GM19452 (cell line): ENCODE results near the gene TMEM223.
"Not testable (repeated sequence)": the region's sequence is repeated elsewhere in the genome, so short reads cannot be mapped to it uniquely, and the experiment has no call there.

Experiments
- ATAC-seq: cut with Tn5 transposase; IDR thresholded peaks from one replicate; pipeline ENCODE4 v1.9.1; 2021; ENCODE audit not compliant: unreplicated experiment

TMEM223 gene

GRCh38 chr11:62791501-62792201 lies at the start of gene TMEM223:
Gene TMEM223 (minus strand): TSS chr11:62792006. CDS start chr11:62791994, 12 bp downstream.
- ATAC-seq = peak; percentile 69

- peak; percentile 4 for ATAC-seq
Observed at GRCh38 chr11:62840721-62841360, 49.0 kb upstream of the TMEM223 start.

- peak; percentile 37 for ATAC-seq
Observed at GRCh38 chr11:62839050-62839945, 47.5 kb upstream of the TMEM223 start, which contains the start of gene WDR74. Gene WDR74 (minus strand): TSS chr11:62839590. CDS start chr11:62839570, 20 bp downstream.

GRCh38 chr11:62835336-62835735 lies 43.5 kb upstream of the TMEM223 start:
- no peak for ATAC-seq

- ATAC-seq = no peak
Observed at GRCh38 chr11:62832336-62833234, 40.8 kb upstream of the TMEM223 start, which contains the start of gene TEX54. Gene TEX54 (minus strand): TSS chr11:62832841.

- ATAC-seq = peak; percentile 85
Observed at GRCh38 chr11:62831520-62832335, 39.9 kb upstream of the TMEM223 start, which contains the start of gene STX5. Gene STX5 (minus strand): TSS chr11:62832051. CDS start chr11:62831243, 808 bp downstream.

- ATAC-seq = peak; percentile 5
Observed at GRCh38 chr11:62830904-62831519, 39.2 kb upstream of the TMEM223 start.

- ATAC-seq = not testable (repeated sequence)
Observed at GRCh38 chr11:62828130-62828529, 36.3 kb upstream of the TMEM223 start.

- ATAC-seq = no peak
Observed at GRCh38 chr11:62823677-62824076, 31.9 kb upstream of the TMEM223 start.

DNA sequence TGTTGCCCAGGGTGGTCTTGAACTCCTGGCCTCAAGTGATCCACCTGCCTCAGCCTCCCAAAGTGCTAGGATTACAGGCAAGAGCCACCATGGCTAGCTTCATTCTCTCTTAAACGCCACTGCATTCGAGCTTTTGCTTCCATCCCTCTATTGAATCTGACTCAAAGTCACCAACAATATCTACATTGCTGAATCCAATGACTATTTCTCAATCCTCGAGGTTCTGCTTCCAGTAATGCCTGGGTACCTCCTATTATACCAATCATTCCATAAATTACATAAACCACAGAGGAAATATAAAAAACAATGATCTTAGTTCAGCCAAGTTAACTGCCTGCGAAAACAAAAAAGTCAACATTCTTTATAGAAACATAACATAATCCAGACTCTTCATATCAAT lies 25.3 kb upstream of the TMEM223 start:
- ATAC-seq = no peak

- no peak for ATAC-seq
Observed at GRCh38 chr11:62816557-62816956, 24.8 kb upstream of the TMEM223 start.

DNA sequence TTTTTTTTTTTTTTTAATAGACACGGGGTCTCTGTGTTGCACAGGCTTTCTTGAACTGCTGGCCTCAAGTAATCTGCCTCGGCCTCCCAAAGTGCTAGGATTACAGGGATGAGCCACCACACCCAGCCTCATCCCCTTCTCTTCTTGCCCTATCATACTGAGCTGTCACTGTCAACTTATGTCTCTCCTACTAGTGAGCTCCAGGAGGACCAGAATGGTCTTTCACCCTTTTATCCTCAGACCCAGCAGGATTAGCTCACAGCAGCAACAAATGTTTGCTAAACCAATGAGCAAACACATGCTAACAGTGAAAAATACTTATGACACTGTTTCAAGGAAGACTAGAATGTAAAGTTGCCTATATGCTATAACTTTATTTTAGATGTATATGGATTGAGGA lies 19.9 kb upstream of the TMEM223 start:
- ATAC-seq = no peak

DNA sequence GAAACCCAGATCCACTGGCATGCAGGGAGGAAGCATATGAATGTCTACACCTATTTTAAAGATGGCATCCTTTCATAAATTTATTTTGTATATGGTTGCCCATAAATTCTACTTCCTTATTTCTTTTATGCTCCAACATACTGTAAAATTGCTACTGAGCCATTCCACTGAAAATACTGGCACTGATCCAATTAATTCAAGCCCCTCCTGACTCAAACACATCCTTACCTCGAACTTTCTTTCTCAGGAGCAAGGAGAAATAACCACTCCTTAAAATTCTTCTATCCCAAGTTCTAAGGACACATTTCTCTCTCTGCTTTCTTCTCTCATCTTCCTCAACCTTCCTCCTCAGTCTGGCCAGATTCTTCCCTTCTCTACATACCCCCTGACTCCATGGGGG lies 18.9 kb upstream of the TMEM223 start:
- ATAC-seq = no peak

DNA sequence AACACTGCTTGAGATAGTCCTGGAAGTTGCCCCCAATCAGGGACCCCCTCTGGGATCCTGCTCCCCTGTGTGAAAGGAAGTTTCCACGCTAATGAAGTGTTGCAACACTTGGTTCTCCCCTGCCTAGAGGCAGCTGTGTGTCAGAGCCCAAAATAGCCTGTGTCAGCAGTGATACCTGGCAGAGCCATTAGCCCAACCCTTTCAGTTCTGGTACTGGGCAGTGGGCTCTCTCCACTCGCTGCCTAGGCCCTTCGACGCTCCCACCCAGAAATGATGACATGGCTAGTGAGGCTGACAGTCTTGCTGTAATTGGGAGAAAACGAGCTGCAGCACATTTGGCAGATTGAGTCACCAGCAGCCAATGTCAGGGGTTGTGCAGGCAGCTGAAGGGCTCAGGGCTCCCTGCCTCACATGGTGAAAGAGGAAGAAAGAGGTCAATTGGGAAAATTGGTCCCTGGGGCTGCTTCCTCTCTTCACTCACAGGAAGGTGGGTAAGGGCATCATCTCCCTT lies 14.9 kb upstream of the TMEM223 start:
- ATAC-seq = no peak

GRCh38 chr11:62805961-62806441 lies 14.2 kb upstream of the TMEM223 start:
- ATAC-seq = no peak

- peak; percentile 85 for ATAC-seq
Observed at GRCh38 chr11:62805076-62805892, 13.5 kb upstream of the TMEM223 start, which contains the start of gene NXF1. Gene NXF1 (minus strand): TSS chr11:62805440. CDS start chr11:62805356, 84 bp downstream.

DNA sequence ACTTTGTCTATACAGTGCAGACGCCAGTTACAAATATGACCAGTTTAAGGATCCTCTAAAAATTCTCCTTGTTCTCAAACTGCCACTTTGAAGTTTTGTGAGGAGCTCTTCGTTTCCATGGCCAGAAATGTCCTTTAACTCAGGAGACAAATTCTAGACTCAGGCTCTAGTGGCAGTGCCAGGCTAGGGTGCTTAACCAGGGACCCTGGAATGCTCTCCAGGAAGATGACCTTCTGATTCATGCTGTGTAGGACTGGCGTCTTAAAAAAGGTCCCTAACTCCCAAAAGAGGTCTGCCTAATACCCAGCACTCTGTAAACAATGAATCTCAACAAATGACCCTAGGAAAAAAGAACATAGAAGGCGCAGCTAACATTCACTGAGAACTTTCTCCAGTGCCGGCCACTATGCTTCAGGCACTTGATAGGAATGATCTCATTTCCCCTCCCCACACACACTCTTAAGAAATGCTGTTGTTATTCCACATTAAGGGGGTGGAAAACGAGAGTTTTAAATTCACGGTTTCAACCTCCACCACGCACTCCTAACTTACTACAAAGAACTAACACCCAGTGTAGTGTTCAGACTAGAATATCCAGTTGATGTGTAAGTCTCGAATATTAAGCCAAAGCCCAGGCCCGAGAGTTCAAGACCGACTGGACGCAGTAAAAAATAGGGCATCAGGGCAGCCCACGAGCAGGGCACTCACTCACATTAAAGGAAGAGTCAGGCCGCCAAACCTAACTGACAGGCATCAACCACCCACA lies 12.7 kb upstream of the TMEM223 start:
- ATAC-seq = no peak
